ENCODE measurements around the gene APBB1IP.
"Not testable (repeated sequence)": the region's sequence is repeated elsewhere in the genome, so short reads cannot be mapped to it uniquely, and the experiment has no call there.

APBB1IP gene

GRCh38 chr10:26445411-26446031, 7.4 kb downstream of the APBB1IP start:
- no peak for DNase-seq

GRCh38 chr10:26446258-26446657, 8.1 kb downstream of the APBB1IP start:
- no peak for DNase-seq

- peak; percentile 19 for DNase-seq
These were observed 10.2 kb downstream of the APBB1IP start for GRCh38 chr10:26448292-26448691.

GRCh38 chr10:26448706-26449435, 10.7 kb downstream of the APBB1IP start:
- DNase-seq: peak; percentile 64

- DNase-seq: no peak
These were observed 11.6 kb downstream of the APBB1IP start for GRCh38 chr10:26449726-26450125.

GRCh38 chr10:26451903-26452302, 13.8 kb downstream of the APBB1IP start:
- no peak for DNase-seq

GRCh38 chr10:26453850-26454249, 15.7 kb downstream of the APBB1IP start:
- no peak for DNase-seq

GRCh38 chr10:26454891-26455290, 16.8 kb downstream of the APBB1IP start:
- DNase-seq: no peak

GRCh38 chr10:26455567-26456315, 17.6 kb downstream of the APBB1IP start:
- DNase-seq: peak; percentile 57

GRCh38 chr10:26457088-26457487, 18.9 kb downstream of the APBB1IP start:
- peak; percentile 51 for DNase-seq

GRCh38 chr10:26460736-26461135, 22.6 kb downstream of the APBB1IP start:
- DNase-seq: no peak

GRCh38 chr10:26463986-26464385, 25.8 kb downstream of the APBB1IP start:
- DNase-seq: no peak

- no peak for DNase-seq
These were observed 26.6 kb downstream of the APBB1IP start for GRCh38 chr10:26464632-26465280.

- DNase-seq: not testable (repeated sequence)
These were observed 28.4 kb downstream of the APBB1IP start for GRCh38 chr10:26466531-26466930.

- no peak for DNase-seq
These were observed 29.5 kb downstream of the APBB1IP start for GRCh38 chr10:26467639-26468038.

GRCh38 chr10:26468291-26468690, 30.1 kb downstream of the APBB1IP start:
- no peak for DNase-seq

GRCh38 chr10:26468700-26469099, 30.6 kb downstream of the APBB1IP start:
- no peak for DNase-seq

- no peak for DNase-seq
These were observed 34.3 kb downstream of the APBB1IP start for GRCh38 chr10:26472492-26472778.

- DNase-seq: no peak
These were observed 35.9 kb downstream of the APBB1IP start for GRCh38 chr10:26474026-26474425.

GRCh38 chr10:26474845-26475244, 36.7 kb downstream of the APBB1IP start:
- DNase-seq: not testable (repeated sequence)

- DNase-seq: no peak
These were observed 37.2 kb downstream of the APBB1IP start for GRCh38 chr10:26475386-26475785.

GRCh38 chr10:26477501-26477900, 39.4 kb downstream of the APBB1IP start:
- no peak for DNase-seq

- DNase-seq: no peak
These were observed 39.9 kb downstream of the APBB1IP start for GRCh38 chr10:26478061-26478460.

All from MV-4-11 (cell line).